B cell (primary cell): Measurements from ENCODE around the gene RRBP1.

Experiments used
- EZH2 ChIP-seq: IDR thresholded peaks from 2 replicates; pipeline ENCODE4 v1.6.1; 2012; ENCODE audit warnings: borderline replicate concordance, low read depth, mild to moderate bottlenecking, moderate library complexity, low read length; ENCODE audit not compliant: insufficient read depth, poor library complexity, severe bottlenecking
- TF ChIP-seq, protein P1 (sequence below): fragments of 200-600 bp; IDR thresholded peaks from one replicate; pipeline ENCODE4 v1.8.0; 2022; ENCODE audit warnings: antibody characterized with exemption, mild to moderate bottlenecking

DNA sequence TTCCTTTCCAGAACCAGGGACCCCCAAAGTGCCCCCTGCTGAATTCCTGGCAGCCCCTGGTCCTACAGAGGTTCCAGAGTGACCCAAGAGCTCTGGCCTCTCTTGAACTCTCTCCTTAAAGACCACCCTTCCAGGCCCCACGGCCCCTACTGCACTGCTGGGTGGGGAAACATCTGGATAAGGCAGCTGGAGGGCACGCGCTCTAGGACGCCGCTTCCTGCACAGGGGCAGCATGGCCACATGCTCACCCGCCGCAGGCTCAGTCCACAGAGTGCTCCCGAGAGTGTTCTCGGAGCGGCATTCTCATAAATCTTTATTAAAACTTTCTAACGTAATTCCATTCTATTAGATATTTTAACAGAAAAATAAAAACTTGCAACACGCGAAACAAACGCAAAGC lies 37.0 kb downstream of the RRBP1 start:
- TF ChIP-seq, protein P1, sequence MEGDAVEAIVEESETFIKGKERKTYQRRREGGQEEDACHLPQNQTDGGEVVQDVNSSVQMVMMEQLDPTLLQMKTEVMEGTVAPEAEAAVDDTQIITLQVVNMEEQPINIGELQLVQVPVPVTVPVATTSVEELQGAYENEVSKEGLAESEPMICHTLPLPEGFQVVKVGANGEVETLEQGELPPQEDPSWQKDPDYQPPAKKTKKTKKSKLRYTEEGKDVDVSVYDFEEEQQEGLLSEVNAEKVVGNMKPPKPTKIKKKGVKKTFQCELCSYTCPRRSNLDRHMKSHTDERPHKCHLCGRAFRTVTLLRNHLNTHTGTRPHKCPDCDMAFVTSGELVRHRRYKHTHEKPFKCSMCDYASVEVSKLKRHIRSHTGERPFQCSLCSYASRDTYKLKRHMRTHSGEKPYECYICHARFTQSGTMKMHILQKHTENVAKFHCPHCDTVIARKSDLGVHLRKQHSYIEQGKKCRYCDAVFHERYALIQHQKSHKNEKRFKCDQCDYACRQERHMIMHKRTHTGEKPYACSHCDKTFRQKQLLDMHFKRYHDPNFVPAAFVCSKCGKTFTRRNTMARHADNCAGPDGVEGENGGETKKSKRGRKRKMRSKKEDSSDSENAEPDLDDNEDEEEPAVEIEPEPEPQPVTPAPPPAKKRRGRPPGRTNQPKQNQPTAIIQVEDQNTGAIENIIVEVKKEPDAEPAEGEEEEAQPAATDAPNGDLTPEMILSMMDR = no peak
- no peak for TF ChIP-seq EZH2
